ES-I3 (cell line): ENCODE results near the gene TBC1D20.
"Not testable (repeated sequence)": the region's sequence is repeated elsewhere in the genome, so short reads cannot be mapped to it uniquely, and the experiment has no call there.

Experiments used
- H3K36me3 ChIP-seq: 2 replicates; pipeline ENCODE4 v1.6.1; 2013; ENCODE audit warnings: mild to moderate bottlenecking, low read length, control low read depth, moderate library complexity; ENCODE audit not compliant: insufficient read depth
- H3K4me1 ChIP-seq: 2 replicates; pipeline ENCODE4 v1.6.1; 2013; ENCODE audit warnings: mild to moderate bottlenecking, control low read depth, low read length; ENCODE audit not compliant: insufficient read depth
- H3K9ac ChIP-seq: 2 replicates; pipeline ENCODE4 v1.6.1; 2013; ENCODE audit warnings: low read depth, mild to moderate bottlenecking, low read length, moderate library complexity
- H3K9me3 ChIP-seq: 2 replicates; pipeline ENCODE4 v1.6.1; 2013; ENCODE audit warnings: mild to moderate bottlenecking, low read length, moderate library complexity; ENCODE audit not compliant: control insufficient read depth, insufficient read depth

TBC1D20 gene

DNA sequence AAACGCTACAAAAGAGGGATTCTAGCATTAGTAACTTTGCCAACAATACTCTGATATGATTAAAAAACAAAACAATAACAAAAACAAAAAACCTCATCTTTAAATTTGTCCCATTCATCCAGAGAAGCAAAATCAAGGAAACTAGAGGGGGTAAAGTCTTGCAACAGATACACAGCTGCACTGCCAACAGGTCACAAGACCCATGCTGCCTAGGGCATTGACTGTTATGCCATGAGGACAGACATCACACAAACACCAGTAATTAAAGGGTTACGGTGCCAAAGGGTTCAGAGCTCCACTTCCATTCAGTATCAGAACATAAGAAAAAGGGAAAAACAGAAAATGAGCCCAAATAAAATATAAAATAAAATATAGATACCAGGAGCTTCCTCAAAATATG is 1.6 kb downstream of the TBC1D20 start:
- no peaks in the 10 kb centered on the region for H3K36me3 ChIP-seq
- H3K9me3 ChIP-seq: no peaks in the 10 kb centered on the region
- H3K4me1 ChIP-seq: peaks cover 5% of the 10 kb centered on the region; the same call in 1 of the 2 replicates
- H3K9ac ChIP-seq: no peak overlapping the region

- peaks cover 5% of the 10 kb centered on the region; the same call in 1 of the 2 replicates for H3K4me1 ChIP-seq
- H3K9me3 ChIP-seq: no peaks in the 10 kb centered on the region
- H3K36me3 ChIP-seq: no peaks in the 10 kb centered on the region
- H3K9ac ChIP-seq: no peak overlapping the region
Observed at GRCh38 chr20:460180-460579, 2.2 kb downstream of the TBC1D20 start.

- Histone ChIP-seq H3K9me3 (no peaks in the 10 kb centered on the region), H3K36me3 (no peaks in the 10 kb centered on the region), H3K4me1 (peaks cover 5% of the 10 kb centered on the region; the same call in 1 of the 2 replicates), H3K9ac (no peak overlapping the region)
Observed at GRCh38 chr20:458776-459175, 3.6 kb downstream of the TBC1D20 start.

DNA sequence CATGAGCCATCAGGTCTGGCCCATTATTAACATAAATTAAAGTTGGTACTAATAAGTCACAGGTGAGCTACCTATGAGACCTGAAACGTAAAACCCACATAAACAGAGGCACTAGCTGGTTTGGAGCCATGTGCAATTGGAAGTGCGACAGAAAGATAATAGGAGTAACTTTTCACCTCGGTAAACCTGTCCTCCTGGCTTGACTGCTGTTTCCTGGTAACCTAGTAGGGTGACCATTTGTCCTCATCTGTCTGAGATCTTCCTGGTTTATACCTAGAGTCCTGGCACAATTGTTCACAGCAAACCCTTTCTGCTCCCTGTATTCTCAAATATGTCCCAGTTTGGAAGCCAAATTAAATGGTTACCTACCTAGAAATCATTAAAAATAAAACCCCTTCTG is 7.4 kb downstream of the TBC1D20 start:
- H3K36me3 ChIP-seq: no peaks in the 10 kb centered on the region
- H3K9me3 ChIP-seq: no peaks in the 10 kb centered on the region
- no peak overlapping the region for H3K9ac ChIP-seq
- no peaks in the 10 kb centered on the region for H3K4me1 ChIP-seq

DNA sequence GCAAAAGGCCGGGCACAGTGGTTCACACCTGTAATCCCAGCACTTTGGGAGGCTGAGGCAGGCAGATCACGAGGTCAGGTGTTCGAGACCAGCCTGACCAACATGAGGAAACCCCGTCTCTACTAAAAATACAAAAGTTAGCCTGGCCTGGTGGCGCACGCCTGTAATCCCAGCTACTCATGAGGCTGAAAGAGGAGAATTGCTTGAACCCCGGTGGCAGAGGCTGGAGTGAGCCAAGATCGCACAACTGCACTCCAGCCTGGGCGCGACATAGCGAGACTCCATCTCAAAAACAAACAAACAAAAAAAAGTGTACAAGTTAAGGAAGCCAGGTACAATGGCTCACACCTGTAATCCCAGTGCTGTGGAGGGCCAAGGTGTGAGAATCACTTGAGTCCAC is 10.3 kb downstream of the TBC1D20 start:
- H3K9ac ChIP-seq, H3K9me3 ChIP-seq, H3K4me1 ChIP-seq, H3K36me3 ChIP-seq: not testable (repeated sequence)

GRCh38 chr20:445514-446336 is 16.6 kb downstream of the TBC1D20 start:
- H3K9me3 ChIP-seq: no peaks in the 10 kb centered on the region
- no peaks in the 10 kb centered on the region for H3K4me1 ChIP-seq
- H3K9ac ChIP-seq: no peak overlapping the region
- H3K36me3 ChIP-seq: peaks cover 6% of the 10 kb centered on the region

GRCh38 chr20:444862-445426 is 17.4 kb downstream of the TBC1D20 start:
- Histone ChIP-seq H3K4me1 (no peaks in the 10 kb centered on the region), H3K36me3 (peaks cover 12% of the 10 kb centered on the region), H3K9ac (no peak overlapping the region), H3K9me3 (no peaks in the 10 kb centered on the region)

DNA sequence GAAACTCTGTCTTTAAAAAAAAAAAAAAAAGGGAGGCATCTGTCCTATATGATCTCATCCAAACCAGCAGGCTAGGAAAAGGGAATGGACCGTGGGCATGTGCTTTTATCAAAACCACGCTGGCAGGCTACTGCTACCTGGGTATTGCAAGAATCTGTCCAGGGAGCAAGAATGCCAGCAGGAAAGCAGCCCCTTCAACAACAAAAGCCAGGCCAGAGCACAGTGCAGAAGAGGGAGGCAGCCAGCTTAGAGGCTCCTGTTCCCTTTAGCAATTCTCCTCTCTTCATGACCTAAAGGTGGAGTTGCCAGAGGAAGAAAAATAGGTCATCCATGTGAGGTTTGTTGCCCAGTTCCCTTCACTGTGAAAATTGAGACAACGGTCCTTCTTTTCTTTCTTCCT is 18.2 kb downstream of the TBC1D20 start:
- Histone ChIP-seq H3K4me1 (no peaks in the 10 kb centered on the region), H3K36me3 (peaks cover 12% of the 10 kb centered on the region), H3K9ac (no peak overlapping the region), H3K9me3 (no peaks in the 10 kb centered on the region)

GRCh38 chr20:443223-443775 is 19.0 kb downstream of the TBC1D20 start:
- no peak overlapping the region for H3K9ac ChIP-seq
- no peaks in the 10 kb centered on the region for H3K4me1 ChIP-seq
- peaks cover 12% of the 10 kb centered on the region for H3K36me3 ChIP-seq
- no peaks in the 10 kb centered on the region for H3K9me3 ChIP-seq

GRCh38 chr20:440636-441035 is 21.7 kb downstream of the TBC1D20 start:
- Histone ChIP-seq H3K9me3 (no peaks in the 10 kb centered on the region), H3K9ac (no peak overlapping the region), H3K36me3 (peaks cover 14% of the 10 kb centered on the region), H3K4me1 (no peaks in the 10 kb centered on the region)

DNA sequence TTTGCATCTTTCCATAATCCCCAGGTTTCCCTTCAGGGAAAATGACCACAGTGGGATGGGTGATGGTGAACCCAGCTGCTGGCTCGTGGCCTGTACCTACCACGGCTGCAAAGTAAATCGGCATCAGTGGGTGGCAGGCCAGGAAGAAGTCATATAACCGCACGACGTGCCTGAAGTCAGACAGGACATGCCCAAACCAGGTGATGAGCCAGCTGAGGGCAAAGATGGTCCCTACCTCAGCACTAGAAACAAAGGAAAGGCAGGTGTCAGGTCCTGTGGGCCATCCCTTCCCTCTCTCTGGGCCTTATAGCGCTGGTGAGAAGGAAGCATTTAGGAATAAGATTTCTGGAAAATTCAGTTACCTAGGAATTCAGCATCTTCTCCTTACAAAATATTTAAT is 22.2 kb downstream of the TBC1D20 start:
- no peak overlapping the region for H3K9ac ChIP-seq
- no peaks in the 10 kb centered on the region for H3K9me3 ChIP-seq
- peaks cover 14% of the 10 kb centered on the region for H3K36me3 ChIP-seq
- H3K4me1 ChIP-seq: peaks cover under 1% of the 10 kb centered on the region; the same call in 1 of the 2 replicates

GRCh38 chr20:438571-439469 is 23.5 kb downstream of the TBC1D20 start:
- no peaks in the 10 kb centered on the region for H3K9me3 ChIP-seq
- no peak overlapping the region for H3K9ac ChIP-seq
- H3K36me3 ChIP-seq: peaks cover 14% of the 10 kb centered on the region
- peaks cover 4% of the 10 kb centered on the region; the same call in 1 of the 2 replicates for H3K4me1 ChIP-seq

GRCh38 chr20:437787-438486 is 24.4 kb downstream of the TBC1D20 start:
- Histone ChIP-seq H3K4me1 (peaks cover 4% of the 10 kb centered on the region; the same call in 1 of the 2 replicates), H3K9me3 (no peaks in the 10 kb centered on the region), H3K36me3 (peaks cover 14% of the 10 kb centered on the region), H3K9ac (no peak overlapping the region)

DNA sequence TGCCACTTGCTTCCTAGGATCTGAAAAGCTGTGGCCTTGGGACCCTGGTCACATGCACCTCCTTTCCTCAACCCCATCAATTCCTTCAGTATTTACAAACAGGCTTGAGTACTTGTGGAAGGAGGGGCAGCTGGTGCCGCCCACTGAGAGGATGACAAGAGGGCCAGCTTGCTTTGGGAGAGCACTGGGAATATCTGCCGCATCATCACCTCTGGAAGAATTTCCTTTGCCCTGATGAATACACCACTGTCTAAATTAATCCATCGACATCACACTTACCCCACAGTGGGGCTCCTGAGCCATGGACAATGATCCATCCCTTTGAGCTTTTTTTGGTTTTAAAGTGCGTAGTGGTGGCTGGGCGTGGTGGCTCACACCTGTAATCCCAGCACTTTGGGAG is 25.9 kb downstream of the TBC1D20 start:
- no peak overlapping the region for H3K9ac ChIP-seq
- peaks cover 14% of the 10 kb centered on the region for H3K36me3 ChIP-seq
- H3K4me1 ChIP-seq: peaks cover 4% of the 10 kb centered on the region; the same call in 1 of the 2 replicates
- no peaks in the 10 kb centered on the region for H3K9me3 ChIP-seq
